Measurements from ENCODE around the gene PSORS1C1. TPM values are rescaled to one million over a fixed set of nuclear protein-coding genes. Genes with fewer than 3 reads are reported as not detected.
A peak's percentile ranks its signal among the peaks of the same experiment; 100 is the strongest.

Gene PSORS1C1
- total RNA-seq, 2 experiments from 2014 or later: not detected

DNA sequence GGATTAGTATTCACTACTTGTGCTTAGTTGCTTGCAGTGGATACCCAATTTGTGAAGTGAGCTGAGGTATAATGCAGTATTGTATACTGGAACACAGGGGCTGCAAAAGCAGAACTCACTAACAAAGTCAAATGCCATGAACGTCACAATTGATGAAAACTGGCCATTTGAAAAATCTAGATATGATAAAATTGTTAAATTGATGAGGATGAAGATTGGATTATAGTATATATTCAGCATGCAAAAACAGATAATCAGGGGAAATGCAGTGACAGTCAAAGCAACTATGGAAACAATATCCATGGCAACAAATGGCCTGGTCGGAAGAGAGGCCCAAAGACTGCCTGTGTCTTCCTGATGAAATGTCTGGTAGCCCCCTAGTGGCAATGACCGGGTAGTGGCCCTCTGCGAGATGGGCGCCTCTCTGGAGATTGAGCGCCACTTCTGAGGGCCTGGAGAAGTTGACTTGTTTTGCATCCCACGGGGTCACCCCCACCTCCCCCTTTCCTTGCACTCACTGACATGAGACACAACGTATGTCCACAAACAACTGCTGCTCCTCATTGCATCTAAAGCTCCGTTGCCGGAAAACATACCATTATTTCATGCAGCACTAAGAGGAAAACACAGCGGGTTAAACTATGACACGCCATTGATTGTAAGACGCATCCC, 45.8 kb upstream of the PSORS1C1 start:
- DNase-seq (ENCODE audit: low spot score): peak; percentile 67
- POLR2A ChIA-PET: no interaction called here
- Histone ChIP-seq H2AFZ (ENCODE audit: low read length) (no peak overlapping the region), H3K4me3 (ENCODE audit: low read depth, low read length, poor library complexity, severe bottlenecking) (no peak overlapping the region), H3K36me3 (ENCODE audit: insufficient read depth, low read length) (no peaks in the 10 kb centered on the region), H3K4me1 (ENCODE audit: insufficient read depth, low read length, poor library complexity, severe bottlenecking) (no peaks in the 10 kb centered on the region), H3K27ac (ENCODE audit: low read depth, low read length, poor library complexity, severe bottlenecking) (no peak overlapping the region), H3K9me3 (ENCODE audit: low read length) (no peaks in the 10 kb centered on the region), H3K4me2 (ENCODE audit: low read length) (no peak overlapping the region), H3K9me2 (ENCODE audit: insufficient read depth, low read length) (no peaks in the 10 kb centered on the region), H3K79me2 (ENCODE audit: insufficient read depth, low read depth, low read length) (no peaks in the 10 kb centered on the region), H4K20me1 (ENCODE audit: insufficient read depth, low read length) (no peaks in the 10 kb centered on the region)
- TF ChIP-seq, protein P1, sequence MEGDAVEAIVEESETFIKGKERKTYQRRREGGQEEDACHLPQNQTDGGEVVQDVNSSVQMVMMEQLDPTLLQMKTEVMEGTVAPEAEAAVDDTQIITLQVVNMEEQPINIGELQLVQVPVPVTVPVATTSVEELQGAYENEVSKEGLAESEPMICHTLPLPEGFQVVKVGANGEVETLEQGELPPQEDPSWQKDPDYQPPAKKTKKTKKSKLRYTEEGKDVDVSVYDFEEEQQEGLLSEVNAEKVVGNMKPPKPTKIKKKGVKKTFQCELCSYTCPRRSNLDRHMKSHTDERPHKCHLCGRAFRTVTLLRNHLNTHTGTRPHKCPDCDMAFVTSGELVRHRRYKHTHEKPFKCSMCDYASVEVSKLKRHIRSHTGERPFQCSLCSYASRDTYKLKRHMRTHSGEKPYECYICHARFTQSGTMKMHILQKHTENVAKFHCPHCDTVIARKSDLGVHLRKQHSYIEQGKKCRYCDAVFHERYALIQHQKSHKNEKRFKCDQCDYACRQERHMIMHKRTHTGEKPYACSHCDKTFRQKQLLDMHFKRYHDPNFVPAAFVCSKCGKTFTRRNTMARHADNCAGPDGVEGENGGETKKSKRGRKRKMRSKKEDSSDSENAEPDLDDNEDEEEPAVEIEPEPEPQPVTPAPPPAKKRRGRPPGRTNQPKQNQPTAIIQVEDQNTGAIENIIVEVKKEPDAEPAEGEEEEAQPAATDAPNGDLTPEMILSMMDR (conservative IDR thresholded peaks at IDR 0.05; ENCODE audit: low read length): peak; percentile 88
- TF ChIP-seq EZH2phosphoT487 (IDR thresholded peaks at IDR 0.05; ENCODE audit: borderline replicate concordance, low read depth, low read length): no peak
- CTCF ChIA-PET (ENCODE audit: unreplicated experiment): interaction anchor here (0.8 kb wide), 1 partner anchor 18 kb away, joined by 4 read pairs; no protein-coding TSS in a partner anchor
- BruUV-seq (replicated peaks): no TSS peak
- intact Hi-C loops (cut with micrococcal nuclease; ENCODE audit: unreplicated experiment): no loop called here

DNA sequence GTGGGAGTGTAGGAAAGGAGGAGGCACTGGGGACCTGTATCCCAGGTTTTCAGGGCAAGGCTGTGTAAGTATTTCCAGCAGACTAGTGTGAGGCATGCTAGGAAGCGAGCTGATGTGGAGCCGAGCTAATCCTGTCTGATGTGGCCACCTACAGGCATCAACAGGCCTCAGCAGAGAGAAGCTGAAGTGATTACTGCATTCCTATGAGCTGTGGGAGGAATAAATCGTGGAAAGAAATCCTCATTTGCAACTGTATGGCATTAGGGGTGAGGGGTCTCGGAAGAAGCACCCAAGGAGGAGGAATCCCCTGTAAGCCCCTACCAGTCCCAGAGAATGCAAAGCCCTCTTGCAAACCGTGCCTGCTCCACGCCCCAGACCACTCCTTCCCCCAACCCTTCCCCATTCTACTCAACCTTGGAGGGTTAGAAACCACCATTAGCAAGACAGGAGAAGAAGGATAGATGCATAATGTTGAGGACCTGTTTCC, 43.8 kb upstream of the PSORS1C1 start:
- BruUV-seq (replicated peaks): no TSS peak
- peak; percentile 42 for DNase-seq (ENCODE audit: low spot score)
- no peaks in the 10 kb centered on the region for H4K20me1 ChIP-seq (ENCODE audit: insufficient read depth, low read length)
- CTCF ChIA-PET (ENCODE audit: unreplicated experiment): interaction anchor here (1.1 to 1.3 kb wide), 2 partner anchors 156 to 242 kb away, joined by 3 to 7 read pairs; partner anchors contain the start of gene VARS2
- POLR2A ChIA-PET: no interaction called here
- no peak for TF ChIP-seq EZH2phosphoT487 (IDR thresholded peaks at IDR 0.05; ENCODE audit: borderline replicate concordance, low read depth, low read length)
- TF ChIP-seq, protein P1 (conservative IDR thresholded peaks at IDR 0.05; ENCODE audit: low read length): peak; percentile 63
- no peak overlapping the region for H3K27ac ChIP-seq (ENCODE audit: low read depth, low read length, poor library complexity, severe bottlenecking)
- no peak overlapping the region for H2AFZ ChIP-seq (ENCODE audit: low read length)
- H3K79me2 ChIP-seq (ENCODE audit: insufficient read depth, low read depth, low read length): no peaks in the 10 kb centered on the region
- no peak overlapping the region for H3K4me2 ChIP-seq (ENCODE audit: low read length)
- no peaks in the 10 kb centered on the region for H3K9me3 ChIP-seq (ENCODE audit: low read length)
- intact Hi-C loops (cut with micrococcal nuclease; ENCODE audit: unreplicated experiment): no loop called here
- H3K4me3 ChIP-seq (ENCODE audit: low read depth, low read length, poor library complexity, severe bottlenecking): no peak overlapping the region
- H3K36me3 ChIP-seq (ENCODE audit: insufficient read depth, low read length): no peaks in the 10 kb centered on the region
- no peaks in the 10 kb centered on the region for H3K4me1 ChIP-seq (ENCODE audit: insufficient read depth, low read length, poor library complexity, severe bottlenecking)
- H3K9me2 ChIP-seq (ENCODE audit: insufficient read depth, low read length): no peaks in the 10 kb centered on the region

DNA sequence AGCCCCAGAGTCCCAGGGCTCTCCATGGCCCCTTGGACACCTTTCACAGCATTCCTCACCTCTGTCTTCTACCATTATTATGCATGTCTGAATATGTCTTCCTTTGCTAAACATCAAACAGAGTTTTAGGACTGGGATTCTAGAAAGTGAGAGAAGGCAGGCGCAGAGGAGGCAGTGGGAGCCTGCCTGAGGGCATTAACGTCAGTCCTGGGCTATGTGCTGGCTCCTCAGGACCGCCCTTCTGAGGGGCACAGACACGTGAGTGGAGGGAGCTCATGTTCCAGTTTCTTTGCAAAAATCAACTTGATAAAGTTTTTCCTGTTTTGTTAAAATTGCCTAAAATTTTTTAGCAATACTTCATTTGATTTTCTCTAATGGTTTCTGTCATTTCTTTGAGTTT, 40.2 kb upstream of the PSORS1C1 start:
- intact Hi-C loops (cut with micrococcal nuclease; ENCODE audit: unreplicated experiment): no loop called here
- Histone ChIP-seq H3K79me2 (ENCODE audit: insufficient read depth, low read depth, low read length) (no peaks in the 10 kb centered on the region), H3K36me3 (ENCODE audit: insufficient read depth, low read length) (no peaks in the 10 kb centered on the region), H3K9me3 (ENCODE audit: low read length) (no peaks in the 10 kb centered on the region), H2AFZ (ENCODE audit: low read length) (no peak overlapping the region), H3K4me3 (ENCODE audit: low read depth, low read length, poor library complexity, severe bottlenecking) (no peak overlapping the region), H3K9me2 (ENCODE audit: insufficient read depth, low read length) (no peaks in the 10 kb centered on the region), H4K20me1 (ENCODE audit: insufficient read depth, low read length) (no peaks in the 10 kb centered on the region), H3K27ac (ENCODE audit: low read depth, low read length, poor library complexity, severe bottlenecking) (no peak overlapping the region), H3K4me1 (ENCODE audit: insufficient read depth, low read length, poor library complexity, severe bottlenecking) (no peaks in the 10 kb centered on the region), H3K4me2 (ENCODE audit: low read length) (no peak overlapping the region)
- BruUV-seq (replicated peaks): no TSS peak
- DNase-seq (ENCODE audit: low spot score): no peak
- ChIA-PET CTCF (ENCODE audit: unreplicated experiment) (no interaction called here), POLR2A (interaction anchor here (0.6 kb wide), 1 partner anchor 899 kb away, joined by 3 read pairs; no protein-coding TSS in a partner anchor)
- TF ChIP-seq, protein P1 (conservative IDR thresholded peaks at IDR 0.05; ENCODE audit: low read length): no peak
- TF ChIP-seq EZH2phosphoT487 (IDR thresholded peaks at IDR 0.05; ENCODE audit: borderline replicate concordance, low read depth, low read length): no peak

Data from OCI-LY7 (cell line).